Mesenchymal stem cell (in vitro differentiated cells and primary cell): ENCODE results near the gene SMYD5.
A peak's percentile ranks its signal among the peaks of the same experiment; 100 is the strongest.

Source experiments
- DNase-seq: peaks from one replicate; pipeline ENCODE4 v3.0.0-alpha.2; 2013
- H2AFZ ChIP-seq: one replicate; pipeline ENCODE4 v1.6.1; 2013; ENCODE audit warnings: low read depth, mild to moderate bottlenecking, control low read depth, inconsistent platforms, low read length, moderate library complexity
- H2AK5ac ChIP-seq: 2 replicates; pipeline ENCODE4 v1.6.1; 2013; ENCODE audit warnings: low read length, moderate library complexity, mild to moderate bottlenecking, inconsistent platforms; ENCODE audit not compliant: severe bottlenecking
- H2BK120ac ChIP-seq: one replicate; pipeline ENCODE4 v1.6.1; 2013; ENCODE audit warnings: low read depth, mild to moderate bottlenecking, inconsistent platforms, low read length, moderate library complexity
- H2BK12ac ChIP-seq, 2 experiments: one replicate each; pipeline ENCODE4 v1.6.1; 2013; ENCODE audit warnings: inconsistent platforms in 2 of 2, low read length in 2 of 2, mild to moderate bottlenecking in 2 of 2, moderate library complexity in 2 of 2, control low read depth in 1 of 2
- H2BK15ac ChIP-seq: one replicate; pipeline ENCODE4 v1.6.1; 2013; ENCODE audit warnings: mild to moderate bottlenecking, low read depth, inconsistent platforms; ENCODE audit not compliant: poor library complexity, severe bottlenecking
- H2BK5ac ChIP-seq: 2 replicates; pipeline ENCODE4 v1.6.1; 2013; ENCODE audit warnings: low read depth, mild to moderate bottlenecking, low read length, control low read depth, inconsistent platforms; ENCODE audit not compliant: poor library complexity, severe bottlenecking
- H3K14ac ChIP-seq, 2 experiments: one replicate each; pipeline ENCODE4 v1.6.1; 2013; ENCODE audit warnings: inconsistent platforms in 2 of 2, low read length in 2 of 2, control low read depth in 1 of 2, mild to moderate bottlenecking in 1 of 2, moderate library complexity in 1 of 2
- H3K18ac ChIP-seq, 2 experiments: one replicate each; pipeline ENCODE4 v1.6.1; 2013; ENCODE audit warnings: inconsistent platforms in 2 of 2, low read length in 2 of 2, control low read depth in 1 of 2, low read depth in 1 of 2, mild to moderate bottlenecking in 1 of 2
- H3K23ac ChIP-seq, 2 experiments: one replicate each; pipeline ENCODE4 v1.6.1; 2013; ENCODE audit warnings: inconsistent platforms in 2 of 2, low read length in 2 of 2, mild to moderate bottlenecking in 2 of 2, moderate library complexity in 2 of 2, control low read depth in 1 of 2
- H3K27ac ChIP-seq: 2 replicates; pipeline ENCODE4 v1.5.1; 2013; ENCODE audit warnings: mild to moderate bottlenecking, moderate library complexity, low read length, control low read depth, inconsistent platforms; ENCODE audit not compliant: poor library complexity, severe bottlenecking
- H3K27me3 ChIP-seq, 2 experiments: 2 replicates each; pipeline versions ENCODE4 v1.6.1 to v1.7.0; 2013; ENCODE audit warnings: low read length in 2 of 2, mild to moderate bottlenecking in 2 of 2, moderate library complexity in 2 of 2, control low read depth in 1 of 2, inconsistent platforms in 1 of 2; ENCODE audit not compliant: control insufficient read depth in 1 of 2, insufficient read depth in 1 of 2
- H3K36me3 ChIP-seq, 2 experiments: 2 replicates each; pipeline versions ENCODE4 v1.6.1 to v1.7.0; 2013; ENCODE audit warnings: low read length in 2 of 2, control low read depth in 1 of 2, inconsistent platforms in 1 of 2, low read depth in 1 of 2, mild to moderate bottlenecking in 1 of 2; ENCODE audit not compliant: insufficient read depth in 2 of 2, control insufficient read depth in 1 of 2
- H3K4ac ChIP-seq, 2 experiments: one replicate each; pipeline ENCODE4 v1.6.1; 2013; ENCODE audit warnings: inconsistent platforms in 2 of 2, low read length in 2 of 2, mild to moderate bottlenecking in 2 of 2, moderate library complexity in 2 of 2, control low read depth in 1 of 2, low read depth in 1 of 2
- H3K4me1 ChIP-seq: 2 replicates; pipeline ENCODE4 v1.6.1; 2013; ENCODE audit warnings: low read depth, low read length, control low read depth; ENCODE audit not compliant: control insufficient read depth, insufficient read depth
- H3K4me2 ChIP-seq: 2 replicates; pipeline ENCODE4 v1.6.1; 2013; ENCODE audit warnings: low read length, mild to moderate bottlenecking, inconsistent platforms; ENCODE audit not compliant: poor library complexity, severe bottlenecking
- H3K4me3 ChIP-seq, 2 experiments: 2 replicates each; pipeline versions ENCODE4 v1.5.1 to v1.7.0; 2013; ENCODE audit warnings: low read length in 2 of 2, mild to moderate bottlenecking in 2 of 2, control low read depth in 1 of 2, low read depth in 1 of 2; ENCODE audit not compliant: insufficient read depth in 1 of 2
- H3K79me1 ChIP-seq: replicated peaks from 2 replicates; pipeline ENCODE4 v1.6.1; 2013; ENCODE audit warnings: mild to moderate bottlenecking, control low read depth, low read length, inconsistent platforms; ENCODE audit not compliant: poor library complexity, severe bottlenecking
- H3K9ac ChIP-seq: 2 replicates; pipeline ENCODE4 v1.7.0; 2013; ENCODE audit warnings: mild to moderate bottlenecking, low read length, moderate library complexity
- H3K9me3 ChIP-seq: 2 replicates; pipeline ENCODE4 v1.7.0; 2013; ENCODE audit warnings: mild to moderate bottlenecking, low read length; ENCODE audit not compliant: control insufficient read depth
- H4K8ac ChIP-seq: one replicate; pipeline ENCODE4 v1.6.1; 2013; ENCODE audit warnings: inconsistent platforms, mild to moderate bottlenecking, low read length, moderate library complexity
- H4K91ac ChIP-seq: one replicate; pipeline ENCODE4 v1.6.1; 2013; ENCODE audit warnings: mild to moderate bottlenecking, low read length, inconsistent platforms
- WGBS: methylation state at CpG from one replicate; pipeline ENCODE4 v1.1.7; 2013; ENCODE audit warnings: mixed read lengths; 5-methylcytosine and 5-hydroxymethylcytosine counted together

The SMYD5 gene

GRCh38 chr2:73212098-73212447, 2.0 kb upstream of the SMYD5 start:
- DNase-seq, result no peak
- Histone ChIP-seq H3K79me1 (peaks cover 7% of the 10 kb centered on the region), H3K9ac (peak overlapping the region; percentile 45), H3K4me1 (peaks cover 10% of the 10 kb centered on the region), H2BK12ac (no peak overlapping the region), H4K91ac (no peak overlapping the region), H3K4me2 (no peak overlapping the region), H3K14ac (no peak overlapping the region), H2AFZ (no peak overlapping the region), H3K27me3 (peaks cover 11 to 19% of the 10 kb centered on the region in 2 experiments), H2BK15ac (no peak overlapping the region), H2BK120ac (no peak overlapping the region), H3K23ac (no peak overlapping the region), H3K36me3 (no peaks in the 10 kb centered on the region), H4K8ac (no peak overlapping the region), H3K27ac (no peak overlapping the region), H3K18ac (no peak overlapping the region), H3K4ac (no peak overlapping the region), H3K4me3 (no peak overlapping the region), H2BK5ac (no peak overlapping the region), H2AK5ac (no peak overlapping the region), H3K9me3 (no peaks in the 10 kb centered on the region)
- WGBS, result 88% methylated on average over 4 of the region's 7 CpGs

GRCh38 chr2:73212448-73213176, 1.4 kb upstream of the SMYD5 start:
- no peak overlapping the region for H3K23ac ChIP-seq
- 47% methylated on average over 17 of the region's 20 CpGs for WGBS

GRCh38 chr2:73215254-73215653, 1.2 kb downstream of the SMYD5 start:
- Histone ChIP-seq H3K4me3 (peak overlapping the region in 1 of 2 experiments; percentile 91), H2AK5ac (peak overlapping the region; percentile 58), H3K4me2 (no peak overlapping the region), H3K18ac (no peak overlapping the region), H2BK120ac (no peak overlapping the region), H3K27ac (no peak overlapping the region), H2BK15ac (no peak overlapping the region), H3K36me3 (peaks cover 14% of the 10 kb centered on the region in 2 experiments), H4K8ac (no peak overlapping the region), H3K14ac (peak overlapping the region in 1 of 2 experiments; percentile 11), H2BK12ac (peak overlapping the region in 1 of 2 experiments; percentile 21), H3K23ac (no peak overlapping the region), H3K4me1 (peaks cover 18% of the 10 kb centered on the region), H3K27me3 (peaks cover 0 to 3% of the 10 kb centered on the region in 2 experiments), H2AFZ (no peak overlapping the region), H3K79me1 (peaks cover 26% of the 10 kb centered on the region), H3K4ac (peak overlapping the region in 1 of 2 experiments; percentile 80), H2BK5ac (no peak overlapping the region), H3K9ac (peak overlapping the region; percentile 95), H3K9me3 (no peaks in the 10 kb centered on the region), H4K91ac (no peak overlapping the region)
- WGBS, result 72% methylated on average over 4 of the region's 4 CpGs
- DNase-seq, result no peak

More at GRCh38 chr2:73212448-73213176, 1.4 kb upstream of the SMYD5 start:
- Histone ChIP-seq H3K79me1 (peaks cover 11% of the 10 kb centered on the region), H2BK120ac (no peak overlapping the region), H3K4me3 (no peak overlapping the region), H3K9ac (peak overlapping the region; percentile 45), H2BK12ac (no peak overlapping the region), H2BK15ac (no peak overlapping the region), H3K4me2 (peak overlapping the region; percentile 5), H4K91ac (no peak overlapping the region), H3K14ac (no peak overlapping the region), H3K18ac (no peak overlapping the region), H3K4me1 (peaks cover 10% of the 10 kb centered on the region), H3K9me3 (no peaks in the 10 kb centered on the region), H3K27me3 (peaks cover 9 to 14% of the 10 kb centered on the region in 2 experiments), H3K36me3 (no peaks in the 10 kb centered on the region), H2AFZ (peak overlapping the region; percentile 8), H4K8ac (no peak overlapping the region), H2AK5ac (no peak overlapping the region), H2BK5ac (no peak overlapping the region), H3K27ac (no peak overlapping the region), H3K4ac (no peak overlapping the region)
- DNase-seq, result peak; percentile 82

- H2AFZ ChIP-seq, result no peak overlapping the region
- no peak overlapping the region for H2AK5ac ChIP-seq
- H3K23ac ChIP-seq, result no peak overlapping the region
- H2BK15ac ChIP-seq, result no peak overlapping the region
- no peak overlapping the region for H3K14ac ChIP-seq
- peaks cover 16% of the 10 kb centered on the region for H3K4me1 ChIP-seq
- no peaks in the 10 kb centered on the region for H3K27me3 ChIP-seq
- no peak overlapping the region for H4K8ac ChIP-seq
- no peak overlapping the region for H4K91ac ChIP-seq
- no peaks in the 10 kb centered on the region for H3K9me3 ChIP-seq
- WGBS, result 98% methylated on average over 4 of the region's 5 CpGs
- no peak overlapping the region for H2BK120ac ChIP-seq
- H3K4me3 ChIP-seq, result no peak overlapping the region
- no peak overlapping the region for H2BK5ac ChIP-seq
- no peak overlapping the region for H3K18ac ChIP-seq
- peaks cover 29% of the 10 kb centered on the region for H3K79me1 ChIP-seq
- H3K36me3 ChIP-seq, result peaks cover 28 to 33% of the 10 kb centered on the region in 2 experiments
- H3K4me2 ChIP-seq, result no peak overlapping the region
- no peak overlapping the region for H2BK12ac ChIP-seq
- no peak overlapping the region for H3K4ac ChIP-seq
- no peak overlapping the region for H3K9ac ChIP-seq
- H3K27ac ChIP-seq, result no peak overlapping the region
- no peak for DNase-seq
Observed at GRCh38 chr2:73217160-73217559, 3.1 kb downstream of the SMYD5 start.
